Stomach smooth muscle (tissue), 2 donors: ENCODE measurements around the gene STAC2.
A peak's percentile ranks its signal among the peaks of the same experiment; 100 is the strongest.

Experiments
- H3K27ac ChIP-seq: one replicate; pipeline ENCODE4 v1.7.0; 2013; ENCODE audit warnings: mild to moderate bottlenecking, low read length, inconsistent platforms
- H3K27me3 ChIP-seq, 2 donors: one replicate each; pipeline ENCODE4 v1.7.0; 2013; ENCODE audit warnings: low read length in 2 of 2; ENCODE audit not compliant: insufficient read depth in 2 of 2, control insufficient read depth in 1 of 2
- H3K36me3 ChIP-seq, 2 donors: one replicate each; pipeline ENCODE4 v1.7.0; 2013; ENCODE audit warnings: low read length in 2 of 2; ENCODE audit not compliant: control insufficient read depth in 2 of 2, insufficient read depth in 2 of 2
- H3K4me1 ChIP-seq: one replicate; pipeline ENCODE4 v1.7.0; 2013; ENCODE audit warnings: low read length; ENCODE audit not compliant: control insufficient read depth, insufficient read depth
- H3K4me3 ChIP-seq, 2 donors: one replicate each; pipeline ENCODE4 v1.7.0; 2013; ENCODE audit warnings: low read length in 2 of 2
- H3K9ac ChIP-seq, 2 donors: one replicate each; pipeline ENCODE4 v1.7.0; 2013; ENCODE audit warnings: low read length in 2 of 2, mild to moderate bottlenecking in 1 of 2
- H3K9me3 ChIP-seq, 2 donors: one replicate each; pipeline ENCODE4 v1.7.0; 2013; ENCODE audit warnings: low read length in 2 of 2; ENCODE audit not compliant: control insufficient read depth in 2 of 2
- donor health status: healthy.
- donor health status: Pancreatic carcinoma.

STAC2 gene

GRCh38 chr17:39196241-39196807 lies 29.4 kb downstream of the STAC2 start:
- no peaks in the 10 kb centered on the region for H3K9me3 ChIP-seq
- no peak overlapping the region for H3K27ac ChIP-seq
- peaks cover 12 to 14% of the 10 kb centered on the region in 2 donors for H3K36me3 ChIP-seq
- H3K9ac ChIP-seq, result peak overlapping the region; percentile 13 to 39
- peak overlapping the region; percentile 52 to 77 for H3K4me3 ChIP-seq
- no peaks in the 10 kb centered on the region for H3K27me3 ChIP-seq
- peaks cover 44% of the 10 kb centered on the region for H3K4me1 ChIP-seq

- H3K4me3 ChIP-seq, result peak overlapping the region in 1 of 2 donors; percentile 3
- H3K9ac ChIP-seq, result peak overlapping the region; percentile 5 to 39
- H3K36me3 ChIP-seq, result peaks cover 12 to 16% of the 10 kb centered on the region in 2 donors
- peak overlapping the region; percentile 24 for H3K27ac ChIP-seq
- no peaks in the 10 kb centered on the region for H3K9me3 ChIP-seq
- peaks cover 38% of the 10 kb centered on the region for H3K4me1 ChIP-seq
- H3K27me3 ChIP-seq, result no peaks in the 10 kb centered on the region
These were observed 30.1 kb downstream of the STAC2 start for GRCh38 chr17:39195568-39196160.

- H3K36me3 ChIP-seq, result peaks cover 12 to 16% of the 10 kb centered on the region in 2 donors
- H3K4me3 ChIP-seq, result no peak overlapping the region
- no peak overlapping the region for H3K9ac ChIP-seq
- H3K27me3 ChIP-seq, result no peaks in the 10 kb centered on the region
- H3K4me1 ChIP-seq, result peaks cover 38% of the 10 kb centered on the region
- peak overlapping the region; percentile 24 for H3K27ac ChIP-seq
- H3K9me3 ChIP-seq, result no peaks in the 10 kb centered on the region
These were observed 30.7 kb downstream of the STAC2 start for GRCh38 chr17:39194985-39195524.

- peaks cover 38% of the 10 kb centered on the region for H3K4me1 ChIP-seq
These were observed 31.4 kb downstream of the STAC2 start for GRCh38 chr17:39194089-39194984.

GRCh38 chr17:39193346-39193745 lies 32.4 kb downstream of the STAC2 start:
- Histone ChIP-seq H3K27ac (no peak overlapping the region), H3K9ac (no peak overlapping the region), H3K9me3 (no peaks in the 10 kb centered on the region), H3K36me3 (peaks cover 12 to 16% of the 10 kb centered on the region in 2 donors), H3K4me1 (peaks cover 35% of the 10 kb centered on the region), H3K27me3 (no peaks in the 10 kb centered on the region), H3K4me3 (no peak overlapping the region)

More at GRCh38 chr17:39194089-39194984, 31.4 kb downstream of the STAC2 start:
- Histone ChIP-seq H3K4me3 (no peak overlapping the region), H3K36me3 (peaks cover 12 to 16% of the 10 kb centered on the region in 2 donors), H3K9ac (no peak overlapping the region), H3K27ac (no peak overlapping the region), H3K27me3 (no peaks in the 10 kb centered on the region), H3K9me3 (no peaks in the 10 kb centered on the region)

GRCh38 chr17:39192901-39193300 lies 32.8 kb downstream of the STAC2 start:
- H3K27me3 ChIP-seq, result no peaks in the 10 kb centered on the region
- H3K4me3 ChIP-seq, result no peak overlapping the region
- peaks cover 32% of the 10 kb centered on the region for H3K4me1 ChIP-seq
- no peak overlapping the region for H3K9ac ChIP-seq
- no peaks in the 10 kb centered on the region for H3K9me3 ChIP-seq
- peaks cover 12 to 16% of the 10 kb centered on the region in 2 donors for H3K36me3 ChIP-seq
- H3K27ac ChIP-seq, result no peak overlapping the region

- H3K27ac ChIP-seq, result no peak overlapping the region
- H3K9me3 ChIP-seq, result no peaks in the 10 kb centered on the region
- H3K4me3 ChIP-seq, result no peak overlapping the region
- peak overlapping the region in 1 of 2 donors; percentile 5 for H3K9ac ChIP-seq
- H3K36me3 ChIP-seq, result peaks cover 18 to 21% of the 10 kb centered on the region in 2 donors
- peaks cover 25% of the 10 kb centered on the region for H3K4me1 ChIP-seq
- H3K27me3 ChIP-seq, result no peaks in the 10 kb centered on the region
These were observed 33.8 kb downstream of the STAC2 start for GRCh38 chr17:39191750-39192510.

- no peak overlapping the region for H3K9ac ChIP-seq
- peaks cover 29 to 38% of the 10 kb centered on the region in 2 donors for H3K36me3 ChIP-seq
- no peaks in the 10 kb centered on the region for H3K4me1 ChIP-seq
- no peaks in the 10 kb centered on the region for H3K27me3 ChIP-seq
- no peak overlapping the region for H3K27ac ChIP-seq
- no peak overlapping the region for H3K4me3 ChIP-seq
- no peaks in the 10 kb centered on the region for H3K9me3 ChIP-seq
These were observed 38.5 kb downstream of the STAC2 start for GRCh38 chr17:39187152-39187830.

GRCh38 chr17:39186481-39187002 lies 39.2 kb downstream of the STAC2 start:
- Histone ChIP-seq H3K4me3 (no peak overlapping the region), H3K27me3 (no peaks in the 10 kb centered on the region), H3K9ac (no peak overlapping the region), H3K4me1 (no peaks in the 10 kb centered on the region), H3K27ac (no peak overlapping the region), H3K9me3 (no peaks in the 10 kb centered on the region), H3K36me3 (peaks cover 22 to 33% of the 10 kb centered on the region in 2 donors)
